Ishikawa (cell line): Measurements from ENCODE around the gene LSM5.

ENCODE experiments used
- CEBPB ChIP-seq: IDR thresholded peaks from 2 replicates; pipeline ENCODE4 v1.6.1; 2012
- CREB1 ChIP-seq: IDR thresholded peaks from 2 replicates; pipeline ENCODE4 v1.6.1; 2012; ENCODE audit warnings: low read depth
- EGR1 ChIP-seq: IDR thresholded peaks from 2 replicates; pipeline ENCODE4 v1.6.1; 2012
- EP300 ChIP-seq: IDR thresholded peaks from 2 replicates; pipeline ENCODE4 v1.6.1; 2012; ENCODE audit warnings: borderline replicate concordance
- FOXM1 ChIP-seq: IDR thresholded peaks from 2 replicates; pipeline ENCODE4 v1.6.1; 2012; ENCODE audit warnings: low read depth, borderline replicate concordance
- MAX ChIP-seq: IDR thresholded peaks from 2 replicates; pipeline ENCODE4 v1.6.1; 2012
- NFIC ChIP-seq: IDR thresholded peaks from 2 replicates; pipeline ENCODE4 v1.6.1; 2012
- RAD21 ChIP-seq: IDR thresholded peaks from 2 replicates; pipeline ENCODE4 v1.6.1; 2012; ENCODE audit warnings: low read depth
- REST ChIP-seq: IDR thresholded peaks from 2 replicates; pipeline ENCODE4 v1.6.1; 2012; ENCODE audit warnings: low read depth, mild to moderate bottlenecking
- TAF1 ChIP-seq: IDR thresholded peaks from 2 replicates; pipeline ENCODE4 v1.6.1; 2012; ENCODE audit warnings: low read depth, mild to moderate bottlenecking
- TCF12 ChIP-seq: IDR thresholded peaks from 2 replicates; pipeline ENCODE4 v1.6.1; 2012; ENCODE audit warnings: low read depth
- TEAD4 ChIP-seq: IDR thresholded peaks from 2 replicates; pipeline ENCODE4 v1.6.1; 2012
- YY1 ChIP-seq: IDR thresholded peaks from 2 replicates; pipeline ENCODE4 v1.6.1; 2012; ENCODE audit warnings: low read depth
- ZBTB7A ChIP-seq: IDR thresholded peaks from 2 replicates; pipeline ENCODE4 v1.6.1; 2012; ENCODE audit warnings: low read depth
- TF ChIP-seq, protein P1 (sequence below): IDR thresholded peaks from 2 replicates; pipeline ENCODE4 v1.6.1; 2012

The LSM5 gene

GRCh38 chr7:32500922-32501341, 10.8 kb upstream of the LSM5 start:
- TF ChIP-seq NFIC, result no peak
- TF ChIP-seq EGR1, result no peak

DNA sequence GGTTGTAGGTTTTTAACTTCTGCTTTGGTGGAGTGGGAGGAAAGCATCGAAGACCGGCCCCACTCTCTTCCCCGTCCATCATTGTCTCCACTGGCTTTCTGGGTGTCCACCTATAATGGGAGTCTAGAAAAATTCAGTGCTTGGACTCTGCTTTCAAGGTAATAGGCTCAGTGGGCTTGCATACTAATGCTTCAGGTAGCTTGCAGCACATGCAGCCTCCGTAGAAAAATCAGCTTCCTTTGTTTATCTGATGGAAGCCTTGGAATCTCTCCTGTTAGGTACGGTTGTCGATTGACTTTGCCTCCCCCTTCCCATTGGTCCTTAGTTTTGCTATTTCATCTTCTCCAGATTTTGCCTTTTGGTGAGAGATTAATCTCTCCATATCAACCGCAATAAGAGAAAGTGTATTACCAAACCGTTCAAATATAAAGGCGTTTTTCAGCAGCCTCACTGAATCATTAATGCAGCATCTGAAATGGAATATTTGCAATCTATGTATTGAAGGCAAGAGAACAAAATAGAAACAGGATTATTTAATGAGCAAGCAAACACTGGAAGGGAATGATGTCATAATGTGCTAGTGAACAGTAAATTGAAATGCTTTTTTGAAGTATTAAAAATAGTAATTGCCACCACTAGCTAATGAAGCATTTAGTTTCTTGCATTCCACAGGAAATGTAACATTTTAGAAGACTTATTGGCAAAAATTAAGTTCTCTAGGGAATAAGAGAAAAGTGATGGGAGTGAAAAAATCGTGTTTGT, 6.1 kb upstream of the LSM5 start:
- TF ChIP-seq FOXM1 (no peak), YY1 (no peak), EGR1 (no peak)

DNA sequence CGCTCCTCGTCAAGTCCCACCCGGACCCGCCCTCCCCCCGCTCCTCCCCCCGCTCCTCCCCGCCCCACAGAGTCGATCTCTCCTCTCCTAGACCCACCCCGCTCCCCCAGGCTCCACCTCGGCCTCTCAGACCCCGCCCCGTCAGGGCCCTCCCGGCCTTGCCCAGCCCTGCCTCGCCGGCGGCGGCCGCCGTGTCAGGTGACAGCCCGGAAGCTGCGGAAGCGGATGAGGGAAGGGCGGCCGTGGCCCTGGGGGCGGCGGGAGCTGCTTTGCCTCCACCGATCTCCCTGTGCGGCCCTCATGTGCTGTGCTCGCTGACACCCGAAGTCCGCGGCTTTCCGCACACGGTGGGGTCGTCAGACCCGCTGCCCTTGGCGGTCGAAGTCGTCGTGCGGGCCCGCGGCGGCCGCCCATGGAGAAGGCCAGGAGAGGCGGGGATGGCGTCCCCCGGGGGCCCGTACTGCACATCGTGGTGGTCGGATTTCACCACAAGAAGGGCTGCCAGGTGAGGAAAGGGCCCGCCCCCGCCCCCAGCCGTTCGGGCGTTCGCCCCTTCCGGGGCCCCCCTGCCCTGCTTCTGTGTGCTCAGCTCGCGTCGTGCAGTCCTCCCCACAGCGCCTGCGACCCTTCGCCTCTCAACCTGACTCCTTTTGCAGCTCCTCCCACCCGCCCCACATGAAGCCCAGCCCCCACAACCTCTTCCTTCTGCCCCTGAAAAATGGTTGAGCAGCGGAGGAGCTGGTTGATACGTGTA, 5.3 kb upstream of the LSM5 start, which contains the start of gene AVL9:
Gene AVL9, plus strand, starts transcription at position 192 of the 754 bp plus-strand sequence. Its CDS starts 221 bp downstream, at position 413.
- TF ChIP-seq EGR1 (no peak), MAX (peak; percentile 77), TAF1 (peak; percentile 62), REST (no peak)
- TF ChIP-seq, protein P1, sequence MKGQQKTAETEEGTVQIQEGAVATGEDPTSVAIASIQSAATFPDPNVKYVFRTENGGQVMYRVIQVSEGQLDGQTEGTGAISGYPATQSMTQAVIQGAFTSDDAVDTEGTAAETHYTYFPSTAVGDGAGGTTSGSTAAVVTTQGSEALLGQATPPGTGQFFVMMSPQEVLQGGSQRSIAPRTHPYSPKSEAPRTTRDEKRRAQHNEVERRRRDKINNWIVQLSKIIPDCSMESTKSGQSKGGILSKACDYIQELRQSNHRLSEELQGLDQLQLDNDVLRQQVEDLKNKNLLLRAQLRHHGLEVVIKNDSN, result peak; percentile 92

DNA sequence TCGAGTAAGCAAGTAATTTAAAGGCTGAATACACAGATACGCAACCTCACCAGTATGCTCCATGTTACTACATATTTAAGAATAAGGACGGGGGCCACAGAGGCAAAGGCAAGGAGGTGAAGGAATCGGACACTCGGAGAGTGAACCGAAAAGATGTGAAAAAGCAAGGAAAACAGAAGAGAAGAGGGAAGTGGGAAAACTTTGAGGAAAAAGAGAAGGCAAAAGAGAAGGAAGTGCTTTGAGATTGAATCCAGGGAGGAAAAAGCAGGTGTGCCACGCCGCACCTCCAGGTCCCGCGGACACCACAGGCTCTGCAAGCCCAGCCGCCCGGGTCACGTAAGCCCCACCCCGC, 4.7 kb upstream of the LSM5 start:
- TF ChIP-seq MAX (no peak; the same call in 1 of the 2 replicates), TAF1 (no peak), NFIC (no peak), YY1 (no peak), EP300 (no peak), CREB1 (no peak), REST (no peak), RAD21 (no peak), EGR1 (no peak), ZBTB7A (no peak)
- TF ChIP-seq, protein P1, result no peak

GRCh38 chr7:32489788-32490126, 423 bp downstream of the LSM5 start:
- no peak for TF ChIP-seq EGR1
- no peak for TF ChIP-seq CREB1

DNA sequence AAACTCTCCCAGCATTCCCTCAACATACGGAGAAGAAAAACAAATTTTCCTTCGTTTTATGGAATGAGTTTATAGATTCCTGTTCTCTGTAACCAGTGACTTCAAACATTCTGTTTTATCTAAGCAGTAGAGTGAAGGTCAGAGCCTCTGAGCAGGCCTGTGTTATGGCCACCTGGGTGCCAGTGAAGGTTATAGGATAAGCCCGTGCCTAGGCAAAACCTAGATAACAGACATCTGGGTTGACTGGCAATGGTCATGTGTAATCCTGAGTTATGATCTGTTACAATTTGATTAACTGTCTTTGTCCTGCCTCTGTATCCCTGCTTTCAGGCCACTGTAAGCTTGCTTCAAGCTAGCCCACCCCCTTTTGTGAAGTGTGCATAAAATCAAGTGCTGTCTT, 8.3 kb downstream of the LSM5 start:
- no peak for TF ChIP-seq TCF12
- TF ChIP-seq CREB1, result no peak
- no peak for TF ChIP-seq MAX
- TF ChIP-seq ZBTB7A, result no peak
- no peak for TF ChIP-seq TEAD4
- no peak for TF ChIP-seq EP300
- TF ChIP-seq YY1, result no peak
- TF ChIP-seq EGR1, result no peak
- TF ChIP-seq REST, result no peak
- no peak for TF ChIP-seq FOXM1
- TF ChIP-seq CEBPB, result no peak
- TF ChIP-seq, protein P1, result no peak
- TF ChIP-seq RAD21, result no peak
- TF ChIP-seq TAF1, result no peak
- TF ChIP-seq NFIC, result no peak
